ENCODE results near the gene NAPSA.

NAPSA gene

GRCh38 chr19:50320596-50320995 is 44.8 kb downstream of the NAPSA start:
- Histone ChIP-seq H3K9me3 (ENCODE audit: severe bottlenecking) (no peaks in the 10 kb centered on the region), H3K27me3 (ENCODE audit: insufficient read depth, low read depth, severe bottlenecking) (no peaks in the 10 kb centered on the region), H3K36me3 (peaks cover 9% of the 10 kb centered on the region), H3K4me3 (ENCODE audit: low read depth, low read length) (no peak overlapping the region), H3K27ac (no peak overlapping the region)
- DNase-seq = no peak
- no peak for TF ChIP-seq CTCF (IDR thresholded peaks at IDR 0.05; ENCODE audit: low read depth, low read length)

- Histone ChIP-seq H3K4me3 (ENCODE audit: low read depth, low read length) (no peak overlapping the region), H3K27ac (no peak overlapping the region), H3K27me3 (ENCODE audit: insufficient read depth, low read depth, severe bottlenecking) (no peaks in the 10 kb centered on the region), H3K9me3 (ENCODE audit: severe bottlenecking) (no peaks in the 10 kb centered on the region), H3K36me3 (peaks cover 9% of the 10 kb centered on the region)
- no peak for TF ChIP-seq CTCF (IDR thresholded peaks at IDR 0.05; ENCODE audit: low read depth, low read length)
- DNase-seq = no peak
Measured at GRCh38 chr19:50320051-50320450, 45.4 kb downstream of the NAPSA start.

- Histone ChIP-seq H3K4me3 (ENCODE audit: low read depth, low read length) (no peak overlapping the region), H3K9me3 (ENCODE audit: severe bottlenecking) (no peaks in the 10 kb centered on the region), H3K27ac (no peak overlapping the region), H3K27me3 (ENCODE audit: insufficient read depth, low read depth, severe bottlenecking) (peaks cover 7% of the 10 kb centered on the region), H3K36me3 (peaks cover 9% of the 10 kb centered on the region)
- DNase-seq = no peak
- no peak for TF ChIP-seq CTCF (IDR thresholded peaks at IDR 0.05; ENCODE audit: low read depth, low read length)
Measured at GRCh38 chr19:50319156-50319555, 46.3 kb downstream of the NAPSA start.

- DNase-seq = no peak
- peaks cover 11% of the 10 kb centered on the region for H3K27me3 ChIP-seq (ENCODE audit: insufficient read depth, low read depth, severe bottlenecking)
- H3K9me3 ChIP-seq (ENCODE audit: severe bottlenecking) = no peaks in the 10 kb centered on the region
- H3K36me3 ChIP-seq = peaks cover 7% of the 10 kb centered on the region
- H3K27ac ChIP-seq = no peak overlapping the region
- no peak overlapping the region for H3K4me3 ChIP-seq (ENCODE audit: low read depth, low read length)
- TF ChIP-seq CTCF (IDR thresholded peaks at IDR 0.05; ENCODE audit: low read depth, low read length) = no peak
Measured at GRCh38 chr19:50318438-50318837, 47.0 kb downstream of the NAPSA start.

GRCh38 chr19:50317115-50317514 is 48.3 kb downstream of the NAPSA start:
- no peak overlapping the region for H3K27ac ChIP-seq
- no peak for DNase-seq
- no peak for TF ChIP-seq CTCF (IDR thresholded peaks at IDR 0.05; ENCODE audit: low read depth, low read length)
- peaks cover 22% of the 10 kb centered on the region for H3K27me3 ChIP-seq (ENCODE audit: insufficient read depth, low read depth, severe bottlenecking)
- no peaks in the 10 kb centered on the region; the same call in 1 of the 2 replicates for H3K36me3 ChIP-seq
- no peak overlapping the region for H3K4me3 ChIP-seq (ENCODE audit: low read depth, low read length)
- H3K9me3 ChIP-seq (ENCODE audit: severe bottlenecking) = no peaks in the 10 kb centered on the region

GRCh38 chr19:50315773-50316448 is 49.5 kb downstream of the NAPSA start:
- no peaks in the 10 kb centered on the region for H3K9me3 ChIP-seq (ENCODE audit: severe bottlenecking)
- peak; percentile 65 for DNase-seq
- H3K36me3 ChIP-seq = no peaks in the 10 kb centered on the region; the same call in 1 of the 2 replicates
- TF ChIP-seq CTCF (IDR thresholded peaks at IDR 0.05; ENCODE audit: low read depth, low read length) = no peak
- peaks cover 30% of the 10 kb centered on the region for H3K27me3 ChIP-seq (ENCODE audit: insufficient read depth, low read depth, severe bottlenecking)
- 0 out of 2 replicates have a peak overlapping the region, but pooled peaks have one; percentile 36 for H3K27ac ChIP-seq
- H3K4me3 ChIP-seq (ENCODE audit: low read depth, low read length) = peak overlapping the region; percentile 59
